HG03135 (cell line): ENCODE data around the gene EEF1E1.
"Not testable (repeated sequence)": the region's sequence is repeated elsewhere in the genome, so short reads cannot be mapped to it uniquely, and the experiment has no call there.

Experiments
- ATAC-seq: cut with Tn5 transposase; IDR thresholded peaks from one replicate; pipeline ENCODE4 v1.9.1; 2021; ENCODE audit warnings: mild to moderate bottlenecking, moderate library complexity; ENCODE audit not compliant: unreplicated experiment

EEF1E1 gene

GRCh38 chr6:8064638-8065518 is 37.5 kb downstream of the EEF1E1 start:
- no peak for ATAC-seq

GRCh38 chr6:8063761-8064637 is 38.3 kb downstream of the EEF1E1 start, which contains the start of gene BLOC1S5:
TSS of gene BLOC1S5 (minus strand) at chr6:8064389. CDS start at chr6:8064376, 13 bp downstream.
- ATAC-seq = peak; percentile 91

- ATAC-seq = no peak
These were observed 40.6 kb downstream of the EEF1E1 start for GRCh38 chr6:8061736-8062135.

- no peak for ATAC-seq
These were observed 42.0 kb downstream of the EEF1E1 start for GRCh38 chr6:8060346-8060745.

DNA sequence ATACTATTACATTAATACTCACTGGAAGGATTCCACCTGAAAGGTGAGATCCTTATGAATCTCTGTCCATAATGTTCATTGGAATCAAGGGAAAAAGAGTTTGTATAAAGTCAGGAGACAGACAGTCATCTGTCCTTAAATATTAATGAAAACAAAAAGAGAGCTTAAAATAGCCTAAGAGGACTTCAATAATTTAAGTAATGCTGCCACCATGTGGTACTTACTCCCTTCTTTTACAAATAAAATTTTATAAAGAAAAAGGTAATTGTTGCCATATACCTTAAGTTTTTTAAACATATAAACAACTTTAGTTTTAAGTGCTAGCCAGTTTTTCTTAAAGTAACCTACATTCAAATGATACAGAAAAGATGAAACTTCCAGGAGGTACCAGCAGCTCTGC is 43.2 kb downstream of the EEF1E1 start:
- no peak for ATAC-seq

- ATAC-seq = no peak
These were observed 44.6 kb downstream of the EEF1E1 start for GRCh38 chr6:8057793-8058192.

DNA sequence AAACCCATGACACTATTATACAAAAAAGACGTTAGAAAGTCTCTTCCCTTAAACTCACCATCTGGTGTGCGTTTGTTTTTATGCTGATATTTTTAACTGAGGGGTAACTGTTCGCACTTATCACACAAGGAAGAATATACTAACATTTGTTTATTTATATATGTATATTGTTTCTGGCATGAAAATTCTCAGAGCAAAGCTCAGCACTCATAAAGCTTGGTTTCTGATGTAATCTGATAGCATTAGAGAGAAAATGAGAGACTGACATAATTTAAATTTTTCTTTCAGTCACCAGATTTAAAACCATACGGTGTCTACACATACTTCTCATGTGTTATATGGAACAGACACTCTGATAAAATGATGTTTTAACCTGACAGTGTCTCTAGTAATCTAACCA is 45.1 kb downstream of the EEF1E1 start:
- ATAC-seq = no peak

DNA sequence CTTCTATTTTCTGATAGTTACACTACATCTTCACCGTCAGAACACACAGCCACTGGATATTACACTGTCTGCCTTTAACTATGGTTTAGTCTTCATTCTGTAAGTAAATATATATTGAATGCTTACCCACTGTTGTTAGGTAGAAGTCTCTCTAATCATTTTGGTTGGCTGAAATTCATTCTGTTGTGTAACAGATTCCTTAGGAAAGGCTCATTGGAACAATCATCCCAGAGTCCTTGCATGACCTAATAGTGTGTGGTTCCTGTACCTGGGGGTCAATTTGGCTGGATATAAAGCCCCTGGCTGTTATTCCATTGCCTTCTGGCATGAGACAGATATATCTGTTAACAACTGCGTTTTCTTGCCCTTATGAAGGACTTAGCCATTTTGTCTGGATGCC is 48.1 kb downstream of the EEF1E1 start:
- ATAC-seq = no peak

DNA sequence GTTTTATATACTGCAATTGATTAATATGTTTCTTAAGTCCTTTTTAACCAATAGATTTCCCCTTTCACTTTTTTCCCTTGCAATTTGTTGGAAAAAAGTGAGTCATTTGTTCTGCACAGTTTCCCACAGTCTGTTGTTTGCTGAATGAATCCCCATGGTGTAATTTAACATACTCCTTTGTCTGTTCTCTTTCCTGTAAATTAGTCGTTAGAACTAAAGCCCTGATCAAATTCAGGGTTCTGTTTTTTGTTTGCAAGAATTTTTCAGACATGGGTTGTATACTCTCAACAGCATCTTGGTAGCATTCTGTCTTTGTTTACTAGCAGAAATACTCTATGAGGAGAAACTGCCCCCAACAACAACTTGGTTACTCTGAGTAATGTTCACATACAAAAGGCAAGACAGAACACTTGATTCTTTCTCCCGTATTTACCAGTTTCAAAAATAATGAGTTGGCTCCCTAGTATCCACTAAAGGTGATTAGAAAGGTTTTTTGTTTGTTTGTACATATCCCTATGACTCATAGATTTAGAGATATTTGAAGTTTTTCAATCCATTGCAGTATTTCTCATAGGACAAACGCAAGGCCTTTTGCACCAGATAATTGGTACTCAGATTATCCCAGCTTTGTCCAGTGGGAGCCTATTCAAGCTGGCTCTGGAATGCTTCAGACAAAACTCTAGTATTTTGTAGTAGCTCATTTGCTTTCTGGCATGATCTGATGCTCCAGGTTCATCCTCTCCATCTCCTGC is 54.6 kb downstream of the EEF1E1 start:
- no peak for ATAC-seq

DNA sequence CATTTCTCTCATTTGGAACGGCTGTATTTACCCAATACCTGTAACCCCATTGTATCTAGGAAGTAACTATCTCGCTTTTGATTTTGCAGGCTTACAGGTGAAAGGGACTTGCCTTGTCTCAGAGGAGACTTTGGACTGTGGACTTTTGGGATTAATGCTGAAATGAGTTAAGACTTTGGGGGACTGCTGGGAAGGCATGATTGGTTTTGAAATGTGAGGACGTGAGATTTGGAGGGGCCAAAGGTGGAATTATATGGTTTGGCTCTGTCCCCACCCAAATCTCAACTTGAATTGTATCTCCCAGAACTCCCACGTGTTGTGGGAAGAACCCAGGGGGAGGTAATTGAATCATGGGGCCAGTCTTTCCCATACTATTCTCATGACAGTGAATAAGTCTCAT is 56.6 kb downstream of the EEF1E1 start:
- ATAC-seq = not testable (repeated sequence)

DNA sequence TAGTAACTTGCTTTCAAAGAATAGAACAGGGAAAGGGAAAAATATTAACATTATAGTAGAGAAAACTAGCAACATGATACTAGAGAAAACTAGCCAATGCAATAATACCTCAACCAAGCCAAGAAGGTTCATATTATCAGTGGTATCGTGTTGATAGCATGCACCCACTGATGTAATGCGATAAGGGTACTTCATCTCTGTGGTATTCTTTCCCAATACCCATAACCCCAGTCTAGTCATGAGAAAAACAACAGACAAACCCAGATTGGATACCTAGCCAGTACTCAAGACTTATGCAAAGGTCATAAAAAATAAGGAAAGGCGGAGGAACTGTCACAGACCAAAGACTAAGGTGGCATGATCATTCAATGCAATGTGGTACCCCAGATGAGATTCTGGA is 59.1 kb downstream of the EEF1E1 start:
- no peak for ATAC-seq

DNA sequence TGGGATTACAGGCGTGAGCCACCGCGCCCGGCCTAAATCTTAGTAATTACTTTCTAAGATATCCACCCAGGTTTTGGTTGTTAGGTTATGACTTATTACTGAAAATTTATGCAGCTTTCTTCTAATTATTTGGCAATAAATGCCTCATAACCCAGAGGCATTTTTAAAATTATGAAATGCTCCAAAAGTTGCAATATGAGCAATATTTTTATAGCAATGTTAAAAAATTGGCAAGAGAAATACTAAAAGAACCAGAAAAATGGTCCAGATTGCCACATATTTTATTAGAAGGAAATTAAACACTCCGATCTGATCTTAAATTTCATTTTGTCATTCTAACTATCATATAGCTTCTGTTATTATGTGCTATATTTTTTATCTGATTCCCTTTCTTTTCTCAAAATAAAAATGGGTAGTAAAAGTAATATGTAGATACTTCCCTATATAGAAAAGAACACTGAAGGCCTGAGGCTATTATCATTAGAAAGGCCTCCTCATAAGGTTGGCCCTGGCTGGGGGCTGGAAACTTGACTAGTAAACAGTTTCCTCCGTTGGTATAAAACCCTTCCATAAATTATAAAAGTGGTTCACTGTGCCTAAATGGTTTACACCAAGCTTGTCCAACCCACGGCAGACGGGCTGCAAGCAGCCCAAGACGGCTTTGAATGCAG is 60.3 kb downstream of the EEF1E1 start:
- no peak for ATAC-seq

- not testable (repeated sequence) for ATAC-seq
These were observed 68.2 kb downstream of the EEF1E1 start for GRCh38 chr6:8034107-8034506.

DNA sequence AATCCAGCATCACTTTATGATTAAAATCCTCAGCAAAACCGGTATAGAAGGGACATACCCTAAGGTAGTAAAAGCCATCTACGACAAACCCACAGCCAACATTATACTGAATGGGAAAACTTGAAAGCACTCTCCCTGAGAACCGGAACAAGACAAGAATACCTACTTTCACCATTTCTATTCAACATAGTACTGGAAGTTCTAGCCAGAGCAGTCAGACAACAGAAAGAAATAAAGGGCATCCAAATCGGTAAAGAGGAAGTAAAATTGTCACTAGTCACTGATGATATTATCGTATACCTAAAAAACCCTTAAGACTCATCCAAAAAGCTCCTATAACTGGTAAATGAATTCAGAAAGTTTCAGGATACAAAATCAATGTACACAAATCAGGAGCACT is 71.4 kb downstream of the EEF1E1 start:
- ATAC-seq = no peak
